NCI-H2227 treated with DMSO at 0.1 percent for 48 hours (cell line): Measurements from ENCODE around the gene SLC18A2.
"Not testable (repeated sequence)": the region's sequence is repeated elsewhere in the genome, so short reads cannot be mapped to it uniquely, and the experiment has no call there.

ENCODE experiments used
- DNase-seq: peaks from one replicate; lab custom pipeline; 2025; lab: John Stamatoyannopoulos, UW

The SLC18A2 gene

GRCh38 chr10:117262903-117263293, 22.0 kb downstream of the SLC18A2 start:
- no peak for DNase-seq

GRCh38 chr10:117264782-117265181, 23.9 kb downstream of the SLC18A2 start:
- DNase-seq: no peak

GRCh38 chr10:117266400-117266799, 25.5 kb downstream of the SLC18A2 start:
- no peak for DNase-seq

- DNase-seq: no peak
Measured at GRCh38 chr10:117266812-117267211, 25.9 kb downstream of the SLC18A2 start.

GRCh38 chr10:117268258-117268657, 27.3 kb downstream of the SLC18A2 start:
- no peak for DNase-seq

- no peak for DNase-seq
Measured at GRCh38 chr10:117268907-117269306, 28.0 kb downstream of the SLC18A2 start.

- no peak for DNase-seq
Measured at GRCh38 chr10:117271427-117271826, 30.5 kb downstream of the SLC18A2 start.

GRCh38 chr10:117272195-117273076, 31.5 kb downstream of the SLC18A2 start:
- DNase-seq: peak; percentile 68

- no peak for DNase-seq
Measured at GRCh38 chr10:117273980-117274379, 33.1 kb downstream of the SLC18A2 start.

- no peak for DNase-seq
Measured at GRCh38 chr10:117274509-117274908, 33.6 kb downstream of the SLC18A2 start.

GRCh38 chr10:117275121-117275520, 34.2 kb downstream of the SLC18A2 start:
- DNase-seq: no peak

GRCh38 chr10:117277675-117278074, 36.8 kb downstream of the SLC18A2 start:
- DNase-seq: no peak

- no peak for DNase-seq
Measured at GRCh38 chr10:117284716-117285494, 44.0 kb downstream of the SLC18A2 start.

- DNase-seq: not testable (repeated sequence)
Measured at GRCh38 chr10:117290872-117291271, 50.0 kb downstream of the SLC18A2 start.

GRCh38 chr10:117294039-117294645, 53.2 kb downstream of the SLC18A2 start:
- no peak for DNase-seq

- DNase-seq: no peak
Measured at GRCh38 chr10:117294735-117295134, 53.8 kb downstream of the SLC18A2 start.

- no peak for DNase-seq
Measured at GRCh38 chr10:117298219-117298618, 57.3 kb downstream of the SLC18A2 start.

- DNase-seq: no peak
Measured at GRCh38 chr10:117299435-117299834, 58.5 kb downstream of the SLC18A2 start.

GRCh38 chr10:117300671-117301070, 59.8 kb downstream of the SLC18A2 start:
- DNase-seq: no peak

GRCh38 chr10:117303451-117303850, 62.5 kb downstream of the SLC18A2 start:
- DNase-seq: not testable (repeated sequence)

GRCh38 chr10:117306674-117307073, 65.8 kb downstream of the SLC18A2 start:
- DNase-seq: no peak

- DNase-seq: no peak
Measured at GRCh38 chr10:117311261-117311660, 70.3 kb downstream of the SLC18A2 start.

- DNase-seq: no peak
Measured at GRCh38 chr10:117312430-117312829, 71.5 kb downstream of the SLC18A2 start.
